GM21367 (cell line): ENCODE results near the gene TBC1D1.

Experiments
- ATAC-seq: cut with Tn5 transposase; IDR thresholded peaks from one replicate; pipeline ENCODE4 v1.9.1; 2021; ENCODE audit not compliant: unreplicated experiment

The TBC1D1 gene

GRCh38 chr4:38045289-38045988 is 154.6 kb downstream of the TBC1D1 start:
- no peak for ATAC-seq

GRCh38 chr4:38046727-38047489 is 156.0 kb downstream of the TBC1D1 start:
- ATAC-seq: no peak

GRCh38 chr4:38049545-38050170 is 158.8 kb downstream of the TBC1D1 start:
- ATAC-seq: no peak

GRCh38 chr4:38050560-38051350 is 159.9 kb downstream of the TBC1D1 start:
- ATAC-seq: no peak

- ATAC-seq: no peak
These were observed 164.7 kb downstream of the TBC1D1 start for GRCh38 chr4:38055566-38055965.

GRCh38 chr4:38056011-38056685 is 165.3 kb downstream of the TBC1D1 start:
- no peak for ATAC-seq

- no peak for ATAC-seq
These were observed 167.3 kb downstream of the TBC1D1 start for GRCh38 chr4:38058151-38058550.

GRCh38 chr4:38060829-38061431 is 170.0 kb downstream of the TBC1D1 start:
- no peak for ATAC-seq

- ATAC-seq: no peak
These were observed 171.3 kb downstream of the TBC1D1 start for GRCh38 chr4:38062088-38062775.

GRCh38 chr4:38062776-38063097 is 171.9 kb downstream of the TBC1D1 start:
- no peak for ATAC-seq

- ATAC-seq: no peak
These were observed 174.3 kb downstream of the TBC1D1 start for GRCh38 chr4:38065176-38065575.

GRCh38 chr4:38065900-38066299 is 175.0 kb downstream of the TBC1D1 start:
- ATAC-seq: no peak

- ATAC-seq: peak; percentile 66
These were observed 176.6 kb downstream of the TBC1D1 start for GRCh38 chr4:38067499-38067898.

GRCh38 chr4:38068107-38068506 is 177.2 kb downstream of the TBC1D1 start:
- no peak for ATAC-seq

GRCh38 chr4:38069271-38069760 is 178.4 kb downstream of the TBC1D1 start:
- no peak for ATAC-seq

GRCh38 chr4:38071801-38072431 is 181.0 kb downstream of the TBC1D1 start:
- no peak for ATAC-seq

GRCh38 chr4:38072578-38072977 is 181.7 kb downstream of the TBC1D1 start:
- ATAC-seq: no peak

GRCh38 chr4:38073596-38074234 is 182.8 kb downstream of the TBC1D1 start:
- ATAC-seq: no peak
